ENCODE results near the gene ACTRT2. TPM values are rescaled to one million over a fixed set of nuclear protein-coding genes. Genes with fewer than 3 reads are reported as not detected.
A peak's percentile ranks its signal among the peaks of the same experiment; 100 is the strongest.

Gene ACTRT2
- total and polyA plus RNA-seq, 3 donors from 2014 or later = 64.2 to 183 (median 143) TPM

DNA sequence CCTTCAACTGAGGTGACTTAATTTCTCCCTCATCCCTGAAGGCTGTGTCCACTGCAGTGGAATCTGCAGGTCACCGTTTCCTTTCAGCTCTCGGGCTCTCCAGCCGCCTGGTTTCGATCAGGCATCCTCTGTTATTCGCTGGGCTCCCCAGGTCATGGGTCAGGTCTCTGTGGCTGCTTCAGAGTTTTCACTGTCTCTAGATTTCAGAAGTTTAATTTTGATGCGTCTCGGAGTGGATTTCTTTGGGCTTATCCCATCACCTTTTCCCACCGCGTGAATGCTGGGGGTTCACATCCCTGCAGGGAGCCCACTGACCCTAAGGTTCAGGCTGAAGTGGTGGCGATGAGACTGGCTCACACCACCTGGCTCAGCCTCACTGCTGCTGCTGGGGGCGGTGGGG, 3.3 kb downstream of the ACTRT2 start:
- DNase-seq = no peak
- intact Hi-C loops (cut with DNase I; ENCODE audit: low total_unique reads) = no loop called here
- Histone ChIP-seq H3K27ac (no peak overlapping the region), H3K36me3 (ENCODE audit: low read depth, missing control alignments) (no peaks in the 10 kb centered on the region), H3K4me3 (no peak overlapping the region), H3K4me1 (no peaks in the 10 kb centered on the region), H3K27me3 (no peaks in the 10 kb centered on the region), H3K9me3 (no peaks in the 10 kb centered on the region)
- 87 to 89% methylated on average over 11 of the region's 11 CpGs for WGBS, 2 donors
- no peak for TF ChIP-seq POLR2A (IDR thresholded peaks at IDR 0.05)
- TF ChIP-seq, protein P1, sequence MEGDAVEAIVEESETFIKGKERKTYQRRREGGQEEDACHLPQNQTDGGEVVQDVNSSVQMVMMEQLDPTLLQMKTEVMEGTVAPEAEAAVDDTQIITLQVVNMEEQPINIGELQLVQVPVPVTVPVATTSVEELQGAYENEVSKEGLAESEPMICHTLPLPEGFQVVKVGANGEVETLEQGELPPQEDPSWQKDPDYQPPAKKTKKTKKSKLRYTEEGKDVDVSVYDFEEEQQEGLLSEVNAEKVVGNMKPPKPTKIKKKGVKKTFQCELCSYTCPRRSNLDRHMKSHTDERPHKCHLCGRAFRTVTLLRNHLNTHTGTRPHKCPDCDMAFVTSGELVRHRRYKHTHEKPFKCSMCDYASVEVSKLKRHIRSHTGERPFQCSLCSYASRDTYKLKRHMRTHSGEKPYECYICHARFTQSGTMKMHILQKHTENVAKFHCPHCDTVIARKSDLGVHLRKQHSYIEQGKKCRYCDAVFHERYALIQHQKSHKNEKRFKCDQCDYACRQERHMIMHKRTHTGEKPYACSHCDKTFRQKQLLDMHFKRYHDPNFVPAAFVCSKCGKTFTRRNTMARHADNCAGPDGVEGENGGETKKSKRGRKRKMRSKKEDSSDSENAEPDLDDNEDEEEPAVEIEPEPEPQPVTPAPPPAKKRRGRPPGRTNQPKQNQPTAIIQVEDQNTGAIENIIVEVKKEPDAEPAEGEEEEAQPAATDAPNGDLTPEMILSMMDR (IDR thresholded peaks at IDR 0.05) = no peak

DNA sequence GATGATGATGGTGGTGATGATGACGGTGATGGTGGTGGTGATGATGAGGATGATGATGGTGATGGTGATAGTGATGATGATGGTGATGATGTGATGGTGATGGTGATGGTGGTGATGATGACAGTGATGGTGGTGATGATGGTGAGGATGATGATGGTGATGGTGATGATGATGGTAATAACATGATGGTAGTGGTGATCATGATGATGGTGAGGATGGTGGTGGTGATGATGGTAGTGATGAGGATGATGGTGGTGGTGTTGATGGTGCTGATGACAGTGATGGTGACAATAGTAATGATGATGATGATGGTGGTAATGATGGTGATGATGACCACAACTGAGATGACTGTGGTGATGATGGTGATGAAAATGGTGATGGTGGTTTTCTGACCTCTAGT, 4.9 kb downstream of the ACTRT2 start:
- peaks cover 2% of the 10 kb centered on the region for H3K4me1 ChIP-seq
- H3K27ac ChIP-seq = no peak overlapping the region
- no peaks in the 10 kb centered on the region for H3K9me3 ChIP-seq
- no peak overlapping the region for H3K4me3 ChIP-seq
- intact Hi-C loops (cut with DNase I; ENCODE audit: low total_unique reads) = no loop called here
- H3K36me3 ChIP-seq (ENCODE audit: low read depth, missing control alignments) = no peaks in the 10 kb centered on the region
- no peak for DNase-seq
- H3K27me3 ChIP-seq = no peaks in the 10 kb centered on the region
- no peak for TF ChIP-seq POLR2A (IDR thresholded peaks at IDR 0.05)
- TF ChIP-seq, protein P1 (IDR thresholded peaks at IDR 0.05) = no peak
- WGBS, 2 donors = 91 to 95% methylated on average over 1 of the region's 1 CpG

DNA sequence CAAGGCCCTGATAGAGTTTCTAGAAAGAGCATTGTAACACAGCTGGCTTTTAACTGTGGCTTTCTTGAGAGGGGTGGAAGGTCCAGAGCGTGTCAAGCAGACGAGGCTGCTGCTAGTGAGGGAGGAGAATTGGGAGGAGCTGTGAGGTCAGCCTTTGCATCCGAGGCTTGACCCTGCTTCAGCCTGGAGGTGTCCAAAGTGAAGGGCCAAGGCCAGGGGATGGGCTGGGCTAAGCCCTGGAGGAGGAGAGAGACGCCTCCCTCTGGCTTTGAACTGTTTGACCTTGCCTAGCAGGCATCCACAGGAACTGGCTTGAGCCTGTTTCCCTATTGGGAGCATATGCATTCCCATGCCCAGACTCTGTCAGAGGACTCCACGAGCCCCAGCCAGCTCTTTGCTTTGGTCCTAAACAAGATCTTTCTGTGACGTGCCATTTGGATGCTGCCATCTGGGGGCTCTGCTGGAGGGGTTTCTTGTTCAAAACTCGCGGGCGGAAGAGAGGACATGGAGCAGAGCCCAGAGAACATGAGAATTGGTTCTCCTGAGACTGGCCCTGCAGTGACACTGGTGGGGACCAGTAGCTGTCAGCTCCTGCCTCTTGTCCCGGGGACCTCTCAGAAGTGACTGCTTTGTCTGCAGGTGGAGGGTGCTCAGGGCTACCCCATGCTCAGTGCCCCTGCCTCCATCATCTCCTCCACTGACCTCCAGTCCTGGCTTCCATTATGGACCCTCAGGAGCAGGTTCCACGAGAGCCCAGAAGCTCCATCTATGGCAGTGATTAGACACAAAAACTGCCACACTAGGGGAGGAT, 5.5 kb downstream of the ACTRT2 start:
- Histone ChIP-seq H3K27me3 (no peaks in the 10 kb centered on the region), H3K27ac (no peak overlapping the region), H3K9me3 (no peaks in the 10 kb centered on the region), H3K36me3 (ENCODE audit: low read depth, missing control alignments) (no peaks in the 10 kb centered on the region), H3K4me3 (no peak overlapping the region), H3K4me1 (peaks cover 5% of the 10 kb centered on the region)
- 82 to 83% methylated on average over 10 to 11 of the region's 11 CpGs for WGBS, 2 donors
- DNase-seq = peak; percentile 9
- intact Hi-C loops (cut with DNase I; ENCODE audit: low total_unique reads) = no loop called here
- no peak for TF ChIP-seq POLR2A (IDR thresholded peaks at IDR 0.05)
- TF ChIP-seq, protein P1 (IDR thresholded peaks at IDR 0.05) = no peak

DNA sequence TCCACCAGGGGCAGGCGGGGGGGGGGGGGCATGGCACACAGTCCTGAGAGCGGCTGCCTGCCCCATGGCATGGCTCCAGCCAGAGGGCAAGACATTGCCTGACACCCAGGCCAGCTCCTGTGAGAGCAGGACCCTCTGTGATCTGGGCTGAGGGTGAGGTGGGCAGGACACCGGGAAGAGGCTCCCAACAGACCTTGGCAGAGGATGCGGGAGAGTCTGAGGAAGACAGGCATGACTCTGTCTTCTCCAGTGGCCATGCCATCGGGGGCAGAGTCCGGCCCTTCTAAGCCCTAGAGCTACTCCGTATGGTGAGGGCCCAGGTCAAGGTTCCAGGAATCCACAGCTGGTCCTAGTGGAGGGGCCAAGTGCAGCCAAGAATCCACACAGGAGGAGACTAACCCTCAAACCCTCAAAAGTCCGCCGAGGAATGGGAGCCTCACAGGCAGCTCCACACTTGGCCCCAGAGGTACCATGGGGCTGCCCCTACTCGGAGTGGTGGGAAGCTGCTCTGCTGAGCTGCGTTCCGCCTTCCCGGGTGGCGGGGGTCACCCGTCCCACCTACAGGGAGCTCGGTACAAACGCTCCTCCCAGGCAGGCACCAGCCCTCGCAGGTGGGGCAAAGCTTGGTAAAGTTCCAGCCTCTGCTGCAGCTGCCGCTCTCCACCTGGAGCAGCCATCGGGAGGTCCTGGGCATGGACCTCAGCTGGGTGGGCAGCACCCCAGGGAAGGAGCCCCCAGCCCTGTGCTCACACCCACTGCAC, 6.5 kb downstream of the ACTRT2 start:
- WGBS, 2 donors = 57 to 82% methylated on average over 5 to 15 of the region's 20 CpGs
- no peak for DNase-seq
- Histone ChIP-seq H3K9me3 (no peaks in the 10 kb centered on the region), H3K4me1 (peaks cover 5% of the 10 kb centered on the region), H3K27ac (no peak overlapping the region), H3K4me3 (no peak overlapping the region), H3K27me3 (no peaks in the 10 kb centered on the region), H3K36me3 (ENCODE audit: low read depth, missing control alignments) (no peaks in the 10 kb centered on the region)
- TF ChIP-seq, protein P1 (IDR thresholded peaks at IDR 0.05) = no peak
- TF ChIP-seq POLR2A (IDR thresholded peaks at IDR 0.05) = no peak
- intact Hi-C loops (cut with DNase I; ENCODE audit: low total_unique reads) = no loop called here
